ENCODE results near the gene UGGT2. TPM values are rescaled to one million over a fixed set of nuclear protein-coding genes. Genes with fewer than 3 reads are reported as not detected.

The UGGT2 gene
- total RNA-seq, 1 donor from 2014 or later, result 38.5 TPM

DNA sequence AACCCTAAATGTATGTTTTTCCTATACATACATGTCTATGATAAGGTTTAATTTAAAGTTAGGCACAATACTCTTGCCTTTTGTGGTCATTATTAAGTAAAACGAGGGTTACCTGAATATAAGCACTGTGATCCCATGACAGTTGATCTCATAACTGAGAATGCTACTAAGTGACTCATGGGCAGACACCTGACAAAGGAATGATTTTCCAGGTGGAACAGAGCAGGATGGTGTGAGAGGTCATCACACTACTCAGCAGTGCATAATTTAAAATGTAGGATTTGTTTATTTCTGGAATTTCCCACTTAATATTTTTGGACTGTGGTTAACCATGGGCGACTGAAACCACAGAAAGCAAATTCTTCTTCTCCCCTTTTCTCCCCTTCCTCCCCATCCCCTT lies 178.9 kb downstream of the UGGT2 start:
- peaks cover 6% of the 10 kb centered on the region for H3K36me3 Mint-ChIP-seq
- no peaks in the 10 kb centered on the region for H3K27me3 Mint-ChIP-seq
- no peak overlapping the region for H3K27ac Mint-ChIP-seq
- no peak for DNase-seq (ENCODE audit: extremely low spot score, unreplicated experiment)
- H3K9me3 Mint-ChIP-seq, result no peaks in the 10 kb centered on the region
- no peak overlapping the region for H3K4me3 Mint-ChIP-seq
- H3K4me1 Mint-ChIP-seq (ENCODE audit: unreplicated experiment), result no peaks in the 10 kb centered on the region
- TF ChIP-seq, protein P1, sequence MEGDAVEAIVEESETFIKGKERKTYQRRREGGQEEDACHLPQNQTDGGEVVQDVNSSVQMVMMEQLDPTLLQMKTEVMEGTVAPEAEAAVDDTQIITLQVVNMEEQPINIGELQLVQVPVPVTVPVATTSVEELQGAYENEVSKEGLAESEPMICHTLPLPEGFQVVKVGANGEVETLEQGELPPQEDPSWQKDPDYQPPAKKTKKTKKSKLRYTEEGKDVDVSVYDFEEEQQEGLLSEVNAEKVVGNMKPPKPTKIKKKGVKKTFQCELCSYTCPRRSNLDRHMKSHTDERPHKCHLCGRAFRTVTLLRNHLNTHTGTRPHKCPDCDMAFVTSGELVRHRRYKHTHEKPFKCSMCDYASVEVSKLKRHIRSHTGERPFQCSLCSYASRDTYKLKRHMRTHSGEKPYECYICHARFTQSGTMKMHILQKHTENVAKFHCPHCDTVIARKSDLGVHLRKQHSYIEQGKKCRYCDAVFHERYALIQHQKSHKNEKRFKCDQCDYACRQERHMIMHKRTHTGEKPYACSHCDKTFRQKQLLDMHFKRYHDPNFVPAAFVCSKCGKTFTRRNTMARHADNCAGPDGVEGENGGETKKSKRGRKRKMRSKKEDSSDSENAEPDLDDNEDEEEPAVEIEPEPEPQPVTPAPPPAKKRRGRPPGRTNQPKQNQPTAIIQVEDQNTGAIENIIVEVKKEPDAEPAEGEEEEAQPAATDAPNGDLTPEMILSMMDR (conservative IDR thresholded peaks at IDR 0.05), result no peak

DNA sequence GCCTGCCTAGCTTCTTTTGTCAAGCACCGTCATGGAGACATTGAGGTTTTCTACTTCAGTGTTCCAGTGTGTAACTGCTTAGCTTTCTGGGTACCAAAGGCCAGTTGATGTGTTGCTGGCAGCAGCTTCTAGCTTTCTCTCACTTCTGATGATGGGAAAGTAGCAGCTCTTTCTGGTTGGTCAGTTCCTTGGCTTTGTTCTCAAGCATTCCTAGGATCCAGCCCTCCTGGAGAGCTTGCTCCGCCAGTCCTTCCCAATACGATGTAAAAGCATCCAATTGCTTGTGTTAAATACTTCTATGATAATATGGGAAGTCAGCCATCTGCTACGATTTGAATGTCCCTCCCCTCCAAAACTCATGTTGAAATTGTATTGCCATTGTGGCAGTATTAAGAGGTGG lies 182.8 kb downstream of the UGGT2 start:
- Mint-ChIP-seq H3K27ac (no peak overlapping the region), H3K36me3 (peaks cover 4% of the 10 kb centered on the region), H3K4me3 (no peak overlapping the region), H3K9me3 (no peaks in the 10 kb centered on the region), H3K27me3 (no peaks in the 10 kb centered on the region), H3K4me1 (ENCODE audit: unreplicated experiment) (no peaks in the 10 kb centered on the region)
- DNase-seq (ENCODE audit: extremely low spot score, unreplicated experiment), result no peak
- TF ChIP-seq, protein P1 (conservative IDR thresholded peaks at IDR 0.05), result no peak

DNA sequence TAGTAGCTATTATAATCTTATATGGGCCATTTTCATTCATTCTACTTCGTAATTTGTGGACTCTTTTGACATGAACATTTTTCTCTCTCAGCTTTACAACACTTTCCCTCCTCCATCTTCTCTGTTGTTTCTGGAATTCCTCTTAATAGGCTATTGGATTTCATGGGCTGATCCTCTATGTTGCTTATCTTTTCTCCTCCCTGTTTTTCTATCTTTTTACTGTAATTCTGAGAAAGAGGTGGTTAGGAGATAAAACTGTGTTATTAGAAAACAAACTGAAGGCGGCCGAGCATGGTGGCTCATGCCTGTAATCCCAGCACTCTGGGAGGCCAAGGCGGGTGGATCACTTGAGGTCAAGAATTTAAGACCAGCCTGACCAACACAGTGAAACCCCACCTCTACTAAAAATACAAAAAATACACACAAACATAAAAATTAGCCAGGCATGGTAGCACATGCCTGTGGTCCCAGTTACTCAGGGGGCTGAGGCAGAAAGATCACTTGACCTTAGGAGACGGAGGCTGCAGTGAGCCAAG lies 188.1 kb downstream of the UGGT2 start:
- Mint-ChIP-seq H3K27me3 (no peaks in the 10 kb centered on the region), H3K27ac (no peak overlapping the region), H3K9me3 (no peaks in the 10 kb centered on the region), H3K4me1 (ENCODE audit: unreplicated experiment) (no peaks in the 10 kb centered on the region), H3K4me3 (no peak overlapping the region), H3K36me3 (peaks cover 32% of the 10 kb centered on the region)
- TF ChIP-seq, protein P1 (conservative IDR thresholded peaks at IDR 0.05), result no peak
- no peak for DNase-seq (ENCODE audit: extremely low spot score, unreplicated experiment)

DNA sequence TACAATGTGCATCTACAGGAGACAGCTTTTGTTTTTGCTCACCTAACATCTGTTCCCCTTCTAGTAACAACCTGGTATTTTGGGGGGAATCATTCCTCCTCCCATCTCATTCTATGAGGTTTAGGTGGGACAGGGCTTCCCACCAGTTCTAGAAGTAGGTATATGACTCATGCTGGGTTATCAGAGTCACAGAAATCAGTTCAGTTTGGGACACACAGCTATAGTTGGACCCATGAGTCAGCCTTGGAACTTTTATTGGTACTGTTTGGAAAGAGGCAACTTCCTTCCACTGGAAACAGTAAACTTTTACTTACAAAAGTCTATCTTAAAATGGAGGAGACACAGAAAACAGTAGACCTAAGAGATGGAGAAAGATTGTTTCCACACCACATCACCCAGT lies 190.8 kb downstream of the UGGT2 start:
- Mint-ChIP-seq H3K27ac (no peak overlapping the region), H3K9me3 (no peaks in the 10 kb centered on the region)
- TF ChIP-seq, protein P1 (conservative IDR thresholded peaks at IDR 0.05), result no peak

DNA sequence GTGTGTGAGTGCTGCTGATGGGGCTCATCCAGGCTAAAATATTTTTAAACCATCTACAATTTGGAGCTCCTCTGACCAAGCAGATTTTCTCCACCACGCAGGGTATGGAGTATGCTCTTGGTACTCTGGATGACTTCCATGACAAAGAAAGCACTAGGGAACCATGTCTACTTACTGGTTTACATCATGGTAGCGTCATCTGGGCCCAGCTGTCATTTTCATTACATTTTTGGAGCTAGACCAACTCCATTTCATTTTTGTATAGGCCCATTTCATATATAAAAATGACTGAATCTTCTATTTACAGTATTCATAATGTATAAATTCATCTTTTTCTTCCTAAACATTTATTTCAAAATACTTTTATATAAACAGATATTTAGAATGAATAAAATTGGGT lies 191.9 kb downstream of the UGGT2 start:
- Mint-ChIP-seq H3K36me3 (peaks cover 29% of the 10 kb centered on the region), H3K9me3 (no peaks in the 10 kb centered on the region), H3K27ac (no peak overlapping the region), H3K4me3 (no peak overlapping the region), H3K27me3 (no peaks in the 10 kb centered on the region), H3K4me1 (ENCODE audit: unreplicated experiment) (no peaks in the 10 kb centered on the region)
- TF ChIP-seq, protein P1 (conservative IDR thresholded peaks at IDR 0.05), result no peak
- no peak for DNase-seq (ENCODE audit: extremely low spot score, unreplicated experiment)

More for the DNA sequence above, 190.8 kb downstream of the UGGT2 start:
- no peak for DNase-seq (ENCODE audit: extremely low spot score, unreplicated experiment)
- Mint-ChIP-seq H3K27me3 (no peaks in the 10 kb centered on the region), H3K36me3 (peaks cover 29% of the 10 kb centered on the region), H3K4me3 (no peak overlapping the region), H3K4me1 (ENCODE audit: unreplicated experiment) (no peaks in the 10 kb centered on the region)
